A549 treated with CpdA at 1 μM for 4 hours (cell line): ENCODE measurements around the gene ROPN1. TPM values are rescaled to one million over a fixed set of nuclear protein-coding genes. Genes with fewer than 3 reads are reported as not detected.

Source experiments
- total RNA-seq: library from RNA; stranded (reverse); fragments of 200-300 nt; extraction: Qiagen RNA extraction; gene quantifications from 5 replicates; pipeline ENCODE4 v1.2.3, GENCODE V29; 2022; ENCODE audit warnings: low read depth

The ROPN1 gene
- not detected in 5 replicates for total RNA-seq

GRCh38 chr3:123991730-123992588 lies at the start of gene ROPN1:
TSS of gene ROPN1 (minus strand) at chr3:123992124. CDS start at chr3:123980481, 11,643 bp downstream.

GRCh38 chr3:124033360-124034015 lies 41.6 kb upstream of the ROPN1 start, which contains the start of gene KALRN:
TSS of gene KALRN (plus strand) at chr3:124033369.

DNA sequence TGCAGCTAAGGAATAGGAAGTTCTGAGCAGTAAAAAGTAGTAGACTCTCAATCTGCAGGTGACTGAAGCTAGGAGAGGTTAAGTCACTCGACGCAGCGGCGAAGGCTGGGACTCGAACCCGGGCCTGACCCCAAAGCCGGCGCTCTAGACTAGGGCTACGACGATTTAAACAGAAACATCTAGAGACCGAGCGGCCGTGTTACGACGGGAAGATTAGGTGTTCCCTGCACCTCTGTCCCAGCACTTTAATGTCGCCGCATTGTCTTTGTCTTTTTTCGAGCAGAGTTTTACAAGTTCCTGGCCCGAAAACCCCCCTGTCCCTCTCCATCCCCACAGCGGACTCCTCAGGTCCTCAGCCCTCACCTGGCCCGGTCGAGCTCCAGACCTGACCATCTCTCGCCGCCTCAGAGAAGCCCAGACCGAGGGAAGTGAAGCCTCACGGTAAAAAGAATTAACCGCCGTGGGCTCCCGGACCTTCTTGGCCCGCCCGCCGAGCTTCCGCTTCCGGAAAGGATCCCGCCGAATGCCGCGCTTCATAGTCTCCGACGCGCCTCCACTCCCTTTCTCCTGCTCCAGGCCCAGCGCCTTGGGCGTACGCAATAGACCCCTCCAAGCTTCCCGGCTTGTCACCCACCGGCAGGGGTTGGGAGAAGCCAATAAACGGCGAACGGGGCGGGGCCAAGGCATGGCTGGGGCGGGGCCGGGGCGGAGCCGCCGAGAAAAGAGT lies 31.0 kb downstream of the ROPN1 start, which contains the start of gene CCDC14:
TSS of gene CCDC14 (minus strand) at position 449 of the 727 bp plus-strand sequence. CDS start at position 393, 56 bp downstream.

Other genes with a start within 250 kb of the ROPN1 start
- 11.5 to 20.2 TPM (median 14.1 TPM) in 5 replicates for gene MYLK, start 107.8 kb downstream of the ROPN1 start, total RNA-seq
- 17.1 to 25.6 TPM (median 20.9 TPM) in 5 replicates for gene CCDC14, start 30.9 kb downstream of the ROPN1 start, total RNA-seq
- 1.8 to 2.8 TPM (median 2.6 TPM) in 5 replicates for gene KALRN, start 41.2 kb upstream of the ROPN1 start, total RNA-seq